Gastrocnemius medialis (tissue), 4 donors: ENCODE results near the gene CDH4. TPM values are rescaled to one million over a fixed set of nuclear protein-coding genes. Genes with fewer than 3 reads are reported as not detected.

Source experiments
- ATAC-seq, 2 donors: fragments of 150-250 bp; one replicate each; pipeline ENCODE4 v1.9.1; 2016
- DNase-seq, 2 donors: peaks; one replicate each; pipeline ENCODE4 v3.0.0-alpha.2; 2019
- H3K27ac ChIP-seq, 4 donors: fragments of 200-600 bp; sonication (generic); 1 replicate in 1 of 4; 2 replicates in 3 of 4; pipeline ENCODE4 v1.5.1; 2016 to 2018; ENCODE audit warnings: mild to moderate bottlenecking in 2 of 4, moderate library complexity in 1 of 4
- H3K27me3 ChIP-seq, 3 donors: fragments of 200-600 bp; sonication (generic) in 2 of 3; 1 replicate in 1 of 3; 2 replicates in 2 of 3; pipeline versions ENCODE4 v1.5.1 to v1.6.0; 2016 to 2019; ENCODE audit warnings: mild to moderate bottlenecking in 1 of 3, moderate library complexity in 1 of 3
- H3K36me3 ChIP-seq, 2 donors: fragments of 200-600 bp; sonication (generic) in 1 of 2; one replicate each; pipeline ENCODE4 v1.5.1; 2017 to 2018
- H3K4me1 ChIP-seq, 2 donors: fragments of 200-600 bp; sonication (generic) in 1 of 2; one replicate each; pipeline ENCODE4 v1.5.1; 2016 to 2017; ENCODE audit warnings: mild to moderate bottlenecking in 2 of 2
- H3K4me3 ChIP-seq, 4 donors: fragments of 200-600 bp; sonication (generic) in 3 of 4; 1 replicate in 1 of 4; 2 replicates in 3 of 4; pipeline ENCODE4 v1.5.1; 2016 to 2019; ENCODE audit warnings: mild to moderate bottlenecking in 2 of 4
- H3K9me3 ChIP-seq, 3 donors: fragments of 200-600 bp; sonication (generic) in 2 of 3; 1 replicate in 1 of 3; 2 replicates in 2 of 3; pipeline ENCODE4 v1.5.1; 2016 to 2019
- POLR2A ChIP-seq, 2 donors: fragments of 450-650 bp; IDR thresholded peaks; one replicate each; pipeline ENCODE4 v1.6.1; 2017; ENCODE audit warnings: antibody characterized with exemption in 2 of 2, mild to moderate bottlenecking in 2 of 2, moderate library complexity in 2 of 2
- in situ Hi-C, 4 donors: fragments of 200-750 bp; cut with MboI; loops; one replicate each; pipeline versions ENCODE4 v1.15.0 to v1.8.0; 2017; ENCODE audit warnings: low sequenced_read_pairs in 4 of 4
- intact Hi-C: fragments of 100-400 bp; cut with DNase I; formaldehyde crosslinking; loops from one replicate; pipeline ENCODE4 v1.15.1; 2023; ENCODE audit warnings: low total_unique reads
- total RNA-seq, 4 donors: library from RNA; depleted of rRNA; stranded (reverse); fragments of >200 nt; gene quantifications; one replicate each; pipeline versions ENCODE4 v1.1.0 to v1.2.3, GENCODE V29; 2016
- TF ChIP-seq, protein P1 (sequence below), 5 experiments: fragments of 450-650 bp in 3 of 5; fragments of 200-600 bp in 2 of 5; sonication (generic) in 2 of 5; IDR thresholded peaks in 4 of 5; conservative IDR thresholded peaks in 1 of 5; 1 replicate in 4 of 5; 2 replicates in 1 of 5; pipeline ENCODE4 v1.5.1; 2016 to 2019; ENCODE audit warnings: antibody characterized with exemption in 5 of 5, mild to moderate bottlenecking in 3 of 5, moderate library complexity in 3 of 5

Gene CDH4
- total RNA-seq, 4 donors from 2014 or later: 0.38 to 1.2 (median 0.86) TPM

- no peak for TF ChIP-seq POLR2A (IDR thresholded peaks at IDR 0.05)
- TF ChIP-seq, protein P1, sequence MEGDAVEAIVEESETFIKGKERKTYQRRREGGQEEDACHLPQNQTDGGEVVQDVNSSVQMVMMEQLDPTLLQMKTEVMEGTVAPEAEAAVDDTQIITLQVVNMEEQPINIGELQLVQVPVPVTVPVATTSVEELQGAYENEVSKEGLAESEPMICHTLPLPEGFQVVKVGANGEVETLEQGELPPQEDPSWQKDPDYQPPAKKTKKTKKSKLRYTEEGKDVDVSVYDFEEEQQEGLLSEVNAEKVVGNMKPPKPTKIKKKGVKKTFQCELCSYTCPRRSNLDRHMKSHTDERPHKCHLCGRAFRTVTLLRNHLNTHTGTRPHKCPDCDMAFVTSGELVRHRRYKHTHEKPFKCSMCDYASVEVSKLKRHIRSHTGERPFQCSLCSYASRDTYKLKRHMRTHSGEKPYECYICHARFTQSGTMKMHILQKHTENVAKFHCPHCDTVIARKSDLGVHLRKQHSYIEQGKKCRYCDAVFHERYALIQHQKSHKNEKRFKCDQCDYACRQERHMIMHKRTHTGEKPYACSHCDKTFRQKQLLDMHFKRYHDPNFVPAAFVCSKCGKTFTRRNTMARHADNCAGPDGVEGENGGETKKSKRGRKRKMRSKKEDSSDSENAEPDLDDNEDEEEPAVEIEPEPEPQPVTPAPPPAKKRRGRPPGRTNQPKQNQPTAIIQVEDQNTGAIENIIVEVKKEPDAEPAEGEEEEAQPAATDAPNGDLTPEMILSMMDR (IDR thresholded peaks at IDR 0.05 in 4 of 5, conservative IDR thresholded peaks at IDR 0.05 in 1 of 5): no peak
- DNase-seq: no peak
- H3K27me3 ChIP-seq: no peaks in the 10 kb centered on the region
- H3K27ac ChIP-seq: no peak overlapping the region
- no peaks in the 10 kb centered on the region for H3K9me3 ChIP-seq
- no peak overlapping the region for H3K4me3 ChIP-seq
- H3K4me1 ChIP-seq: no peaks in the 10 kb centered on the region
- H3K36me3 ChIP-seq: no peaks in the 10 kb centered on the region
- no peak for ATAC-seq
- in situ Hi-C loops (no loop called here), intact Hi-C loops (no loop called here)
These were observed 583.8 kb downstream of the CDH4 start for GRCh38 chr20:61835791-61836350.

GRCh38 chr20:61837200-61837599 lies 585.1 kb downstream of the CDH4 start:
- Histone ChIP-seq H3K27me3 (no peaks in the 10 kb centered on the region), H3K4me3 (no peak overlapping the region), H3K27ac (no peak overlapping the region), H3K4me1 (no peaks in the 10 kb centered on the region), H3K9me3 (no peaks in the 10 kb centered on the region), H3K36me3 (no peaks in the 10 kb centered on the region)
- DNase-seq (no peak), ATAC-seq (no peak)
- TF ChIP-seq, protein P1 (IDR thresholded peaks at IDR 0.05 in 4 of 5, conservative IDR thresholded peaks at IDR 0.05 in 1 of 5): no peak
- no peak for TF ChIP-seq POLR2A (IDR thresholded peaks at IDR 0.05)
- in situ Hi-C loops (no loop called here), intact Hi-C loops (no loop called here)

DNA sequence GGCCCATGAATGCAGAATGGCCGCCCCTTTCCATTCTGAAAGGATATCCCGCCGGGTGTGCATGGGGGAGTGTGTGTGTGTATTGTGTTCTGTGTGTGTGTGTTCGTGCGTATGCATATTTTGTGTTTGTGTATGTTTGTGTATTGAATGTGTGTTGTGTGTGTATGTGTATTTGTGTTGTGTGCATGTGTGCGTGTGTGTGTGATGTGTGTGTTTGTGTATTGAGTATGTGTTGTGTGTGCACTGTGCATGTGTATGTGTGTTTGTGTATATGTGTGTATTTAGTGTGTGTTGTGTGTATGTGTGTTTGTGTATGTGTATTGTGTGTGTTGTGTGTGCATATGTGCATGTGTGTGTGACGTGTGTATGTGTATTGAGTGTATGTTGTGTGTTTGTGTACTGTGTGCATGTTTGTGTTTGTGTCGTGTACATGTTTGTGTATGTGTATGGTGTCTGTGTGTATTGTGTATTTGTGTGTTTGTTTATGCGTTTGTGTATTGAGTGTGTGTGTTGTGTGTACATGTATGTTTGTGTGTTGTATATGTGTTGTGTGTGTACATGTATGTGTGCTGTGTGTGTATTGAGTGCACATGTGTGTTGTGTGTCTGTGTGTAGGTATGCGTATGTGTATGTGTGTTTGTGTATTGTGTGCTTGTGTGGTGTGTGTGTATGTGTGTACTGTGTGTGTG lies 587.3 kb downstream of the CDH4 start:
- no peaks in the 10 kb centered on the region for H3K36me3 ChIP-seq
- H3K4me3 ChIP-seq: no peak overlapping the region
- ATAC-seq: no peak
- H3K4me1 ChIP-seq: no peaks in the 10 kb centered on the region
- H3K27ac ChIP-seq: no peak overlapping the region
- in situ Hi-C loops: no loop called here
- H3K9me3 ChIP-seq: no peaks in the 10 kb centered on the region
- TF ChIP-seq POLR2A (IDR thresholded peaks at IDR 0.05): no peak
- TF ChIP-seq, protein P1 (IDR thresholded peaks at IDR 0.05 in 4 of 5, conservative IDR thresholded peaks at IDR 0.05 in 1 of 5): no peak
- intact Hi-C loops: no loop called here
- H3K27me3 ChIP-seq: no peaks in the 10 kb centered on the region
- no peak for DNase-seq

- ATAC-seq (no peak), DNase-seq (no peak)
- in situ Hi-C loops: no loop called here
- Histone ChIP-seq H3K4me3 (no peak overlapping the region), H3K27me3 (no peaks in the 10 kb centered on the region), H3K36me3 (no peaks in the 10 kb centered on the region), H3K4me1 (no peaks in the 10 kb centered on the region), H3K27ac (no peak overlapping the region), H3K9me3 (no peaks in the 10 kb centered on the region)
- intact Hi-C loops: no loop called here
- no peak for TF ChIP-seq POLR2A (IDR thresholded peaks at IDR 0.05)
- TF ChIP-seq, protein P1 (IDR thresholded peaks at IDR 0.05 in 4 of 5, conservative IDR thresholded peaks at IDR 0.05 in 1 of 5): no peak
These were observed 588.1 kb downstream of the CDH4 start for GRCh38 chr20:61839912-61840778.
